22Rv1 (cell line): Measurements from ENCODE around the gene HEXD.

Experiments used
- CTCF ChIP-seq: fragments of 450-650 bp; IDR thresholded peaks from 2 replicates; pipeline ENCODE4 v1.5.1; 2017; ENCODE audit warnings: mild to moderate bottlenecking
- ZFX ChIP-seq: fragments of 450-650 bp; IDR thresholded peaks from 2 replicates; pipeline ENCODE4 v1.6.1; 2017; ENCODE audit warnings: antibody characterized with exemption, borderline replicate concordance

DNA sequence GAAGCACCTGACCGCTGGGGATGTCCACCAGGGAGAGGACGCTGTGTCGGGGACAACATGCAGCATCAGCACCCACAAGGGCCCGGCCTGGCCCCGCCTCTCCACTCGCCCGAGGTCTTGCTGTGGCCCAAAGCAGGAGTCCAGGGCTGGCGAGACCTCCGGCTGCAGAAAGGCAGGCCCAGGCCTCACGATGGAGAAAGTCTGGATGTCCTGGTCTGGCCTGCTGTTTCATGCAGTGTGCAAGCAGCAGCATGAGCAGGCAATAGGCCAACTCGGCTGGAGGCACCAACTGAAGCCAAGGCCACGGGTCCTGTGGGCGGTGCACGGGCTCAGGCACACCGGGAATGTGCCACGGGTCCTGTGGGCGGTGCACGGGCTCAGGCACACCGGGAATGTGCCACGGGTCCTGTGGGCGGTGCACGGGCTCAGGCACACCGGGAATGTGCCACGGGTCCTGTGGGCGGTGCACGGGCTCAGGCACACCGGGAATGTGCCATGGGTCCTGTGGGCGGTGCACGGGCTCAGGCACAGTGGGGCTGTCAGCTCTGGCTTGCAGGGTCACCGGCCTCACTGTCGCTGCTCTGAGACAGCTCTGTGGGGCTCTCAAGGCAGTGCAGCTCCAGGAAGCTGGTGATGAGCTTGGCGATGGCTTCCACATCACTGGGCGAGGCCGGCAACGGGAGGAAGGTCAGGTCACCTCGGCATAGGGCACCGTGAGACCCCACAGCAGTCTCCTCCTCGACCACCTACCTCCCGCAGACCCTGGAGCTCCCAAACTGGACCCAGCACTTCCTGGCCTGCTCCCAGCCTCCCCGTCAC is 25.5 kb downstream of the HEXD start:
- TF ChIP-seq CTCF (no peak), ZFX (no peak)
